Activated naive CD4-positive, alpha-beta T cell treated with anti-CD3 and anti-CD28 coated beads, Interleukin-2, amount 10 ng/mL, durations not matched to agents 7 days and 5 days (primary cell): ENCODE results near the gene ZNF835.
A peak's percentile ranks its signal among the peaks of the same experiment; 100 is the strongest.

ENCODE experiments used
- CTCF ChIA-PET: fragments of 350-600 bp; sonication (Branson Sonifier 250); formaldehyde crosslinking; loops from one replicate; lab custom pipeline; 2021; ENCODE audit warnings: antibody characterized with exemption; lab: Charles Lee
- DNase-seq: peaks from one replicate; pipeline ENCODE4 v3.0.0-alpha.2; 2020
- H3K27ac Mint-ChIP-seq: one replicate; pipeline ENCODE4 v1.8.0; 2021; ENCODE audit warnings: mild to moderate bottlenecking, moderate library complexity, mixed read lengths
- H3K27me3 Mint-ChIP-seq: one replicate; pipeline ENCODE4 v1.8.0; 2021; ENCODE audit warnings: mild to moderate bottlenecking, mixed read lengths
- H3K36me3 Mint-ChIP-seq: one replicate; pipeline ENCODE4 v1.8.0; 2021; ENCODE audit warnings: mixed read lengths
- H3K4me1 Mint-ChIP-seq: one replicate; pipeline ENCODE4 v1.8.0; 2021; ENCODE audit warnings: mixed read lengths
- H3K4me3 Mint-ChIP-seq: one replicate; pipeline ENCODE4 v1.8.0; 2021; ENCODE audit warnings: mild to moderate bottlenecking, moderate library complexity, mixed read lengths
- H3K9me3 Mint-ChIP-seq: one replicate; pipeline ENCODE4 v1.8.0; 2021; ENCODE audit warnings: mixed read lengths

The ZNF835 gene

DNA sequence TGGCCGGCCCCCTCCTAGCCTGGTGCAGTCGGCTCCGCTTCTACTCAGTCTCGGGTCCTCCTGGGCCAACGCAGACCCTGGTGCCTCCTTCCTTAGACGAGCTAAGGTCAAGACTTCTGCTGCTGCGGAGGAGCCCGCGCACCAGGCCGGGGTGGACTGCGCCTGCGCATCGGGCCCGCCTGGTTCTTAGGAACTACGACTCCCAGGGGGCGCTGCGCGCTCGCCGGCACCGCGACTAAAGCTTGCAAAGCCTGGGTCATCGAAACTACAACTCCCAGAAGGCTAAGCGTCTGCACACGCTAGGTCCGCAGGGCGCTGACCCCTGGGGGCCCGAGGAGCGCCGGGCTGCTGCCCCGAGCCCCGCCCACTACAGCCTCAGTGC lies at the start of gene ZNF835:
TSS of gene ZNF835 (minus strand) at position 145 of the 382 bp plus-strand sequence. CDS start 6,559 bp downstream, outside the sequence.
- H3K27ac Mint-ChIP-seq = peak within 1 kb of the TSS; percentile 64
- CTCF ChIA-PET = no interaction called here

DNA sequence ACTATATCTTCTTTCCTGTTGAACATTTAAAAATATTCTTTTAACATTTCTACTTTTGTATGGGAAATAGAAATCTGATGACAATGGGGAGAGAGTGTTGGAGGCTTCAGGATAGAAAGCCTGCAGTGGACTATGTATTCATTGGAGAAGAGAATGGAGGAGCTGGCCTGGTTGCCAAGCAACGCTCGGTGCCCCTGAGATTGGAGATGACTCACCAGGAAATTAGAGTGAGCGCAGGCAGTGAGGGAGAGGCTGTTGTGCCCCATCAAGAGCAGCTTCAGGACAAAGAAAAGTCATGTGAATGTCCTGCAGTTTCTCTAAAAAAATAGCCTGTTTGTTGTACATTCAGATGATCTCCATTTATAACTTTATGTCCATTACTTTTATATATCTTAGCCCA lies 48.7 kb upstream of the ZNF835 start:
- CTCF ChIA-PET = no interaction called here
- peaks cover 54% of the 10 kb centered on the region for H3K9me3 Mint-ChIP-seq
- peaks cover 3% of the 10 kb centered on the region for H3K36me3 Mint-ChIP-seq
- no peak for DNase-seq
- H3K4me1 Mint-ChIP-seq = no peaks in the 10 kb centered on the region
- no peaks in the 10 kb centered on the region for H3K27me3 Mint-ChIP-seq
- H3K27ac Mint-ChIP-seq = no peak overlapping the region
- H3K4me3 Mint-ChIP-seq = no peak overlapping the region

More for the DNA sequence above, at the start of gene ZNF835:
- Mint-ChIP-seq H3K36me3 (no peaks in the 10 kb centered on the region), H3K4me1 (peaks cover 8% of the 10 kb centered on the region), H3K4me3 (peak within 1 kb of the TSS; percentile 76), H3K9me3 (peaks cover 45% of the 10 kb centered on the region), H3K27me3 (no peaks in the 10 kb centered on the region)
- peak; percentile 79 for DNase-seq

DNA sequence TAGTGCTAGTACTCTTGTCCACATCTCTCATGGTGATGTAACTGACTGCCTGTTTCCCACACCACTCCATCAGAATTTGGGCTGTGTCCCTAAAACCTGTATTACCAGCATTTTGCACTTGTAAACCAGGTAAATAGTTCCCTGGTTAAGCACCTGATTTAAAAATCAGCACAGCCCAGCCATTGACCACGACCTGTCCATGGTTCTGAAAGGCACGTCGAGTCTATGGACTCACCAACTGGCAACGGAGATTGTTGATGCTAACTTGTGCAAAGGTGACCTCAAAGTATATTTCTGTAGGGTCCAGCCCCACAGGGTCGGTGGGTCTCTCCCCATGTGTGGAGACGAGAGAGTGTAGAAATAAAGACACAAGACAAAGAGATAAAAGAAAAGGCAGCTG lies 46.7 kb upstream of the ZNF835 start:
- no peak overlapping the region for H3K4me3 Mint-ChIP-seq
- H3K27ac Mint-ChIP-seq = no peak overlapping the region
- peaks cover 43% of the 10 kb centered on the region for H3K9me3 Mint-ChIP-seq
- peaks cover 3% of the 10 kb centered on the region for H3K36me3 Mint-ChIP-seq
- no peaks in the 10 kb centered on the region for H3K27me3 Mint-ChIP-seq
- CTCF ChIA-PET = no interaction called here
- H3K4me1 Mint-ChIP-seq = no peaks in the 10 kb centered on the region
- no peak for DNase-seq

DNA sequence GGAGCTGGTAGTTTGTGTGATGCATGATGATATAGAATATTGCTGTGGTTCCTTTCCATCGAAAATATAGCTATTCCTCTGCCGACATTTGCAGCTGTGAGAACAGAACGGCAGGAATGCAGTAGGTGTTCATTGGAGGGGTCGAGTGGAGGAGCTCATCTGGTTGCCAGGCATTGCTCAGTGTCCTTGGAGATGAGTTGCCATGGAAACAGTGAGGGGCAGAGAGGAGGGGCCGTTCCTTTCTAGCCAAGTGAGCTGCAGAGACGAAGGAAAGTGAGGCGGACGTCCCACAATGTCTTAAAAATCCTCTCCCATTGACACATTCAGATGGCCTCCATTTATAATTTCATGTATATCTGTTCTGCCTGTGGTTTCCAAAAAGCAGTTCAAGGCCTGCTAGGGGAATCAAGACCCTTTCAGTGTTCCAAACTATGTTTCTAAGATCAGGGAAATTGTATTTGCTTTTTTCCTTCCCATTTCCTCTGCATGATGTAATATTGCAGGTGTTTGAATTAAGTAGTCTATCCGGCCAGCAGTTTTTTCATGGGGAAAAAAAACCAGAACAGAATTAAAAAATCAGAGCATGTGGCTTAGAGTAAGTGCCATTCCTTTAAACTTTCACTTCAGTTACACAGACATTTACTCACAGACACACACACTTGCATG lies 41.2 kb upstream of the ZNF835 start:
- DNase-seq = no peak
- H3K36me3 Mint-ChIP-seq = peaks cover 1% of the 10 kb centered on the region
- no peak overlapping the region for H3K27ac Mint-ChIP-seq
- no peak overlapping the region for H3K4me3 Mint-ChIP-seq
- no peaks in the 10 kb centered on the region for H3K4me1 Mint-ChIP-seq
- H3K27me3 Mint-ChIP-seq = no peaks in the 10 kb centered on the region
- CTCF ChIA-PET = no interaction called here
- peaks cover 51% of the 10 kb centered on the region for H3K9me3 Mint-ChIP-seq

DNA sequence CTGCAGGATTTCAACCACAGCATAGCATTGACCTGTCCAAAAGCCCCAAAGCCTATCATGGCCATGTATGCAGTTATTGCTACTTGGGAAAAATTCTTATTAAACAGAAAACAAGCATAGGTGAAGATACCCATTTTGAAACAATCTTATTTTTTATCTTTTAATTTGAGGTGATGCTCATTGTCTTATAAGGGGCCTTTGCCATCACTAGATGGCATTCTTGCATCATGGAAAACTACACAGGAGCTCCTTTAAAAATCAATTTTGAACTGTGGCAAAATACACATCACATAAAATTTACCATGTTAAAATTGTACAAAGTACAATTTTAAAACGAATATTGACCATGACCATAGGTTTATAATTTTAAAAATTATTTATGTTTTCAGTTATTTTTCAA lies 38.9 kb upstream of the ZNF835 start:
- CTCF ChIA-PET = no interaction called here
- Mint-ChIP-seq H3K27me3 (no peaks in the 10 kb centered on the region), H3K9me3 (peaks cover 52% of the 10 kb centered on the region), H3K36me3 (no peaks in the 10 kb centered on the region), H3K4me3 (no peak overlapping the region), H3K4me1 (no peaks in the 10 kb centered on the region), H3K27ac (no peak overlapping the region)
- DNase-seq = no peak

DNA sequence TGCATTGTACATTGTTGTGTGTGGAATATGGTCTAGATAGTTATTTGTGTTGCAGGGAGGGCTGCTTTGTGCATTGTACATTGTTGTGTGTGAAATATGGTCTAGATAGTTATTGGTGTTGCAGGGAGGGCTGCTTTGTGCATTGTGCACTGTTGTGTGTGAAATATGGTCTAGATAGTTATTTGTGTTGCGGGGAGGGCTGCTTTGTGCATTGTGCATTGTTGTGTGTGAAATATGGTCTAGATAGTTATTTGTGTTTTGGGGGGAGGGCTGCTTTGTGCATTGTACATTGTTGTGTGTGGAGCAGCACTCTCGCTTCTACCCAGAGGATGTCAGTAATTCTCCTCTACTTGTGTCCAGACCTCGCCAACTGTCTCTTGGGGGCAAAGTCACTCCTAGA lies 36.3 kb upstream of the ZNF835 start:
- DNase-seq = no peak
- H3K36me3 Mint-ChIP-seq = no peaks in the 10 kb centered on the region
- H3K27ac Mint-ChIP-seq = no peak overlapping the region
- no peaks in the 10 kb centered on the region for H3K4me1 Mint-ChIP-seq
- CTCF ChIA-PET = no interaction called here
- peaks cover 57% of the 10 kb centered on the region for H3K9me3 Mint-ChIP-seq
- H3K27me3 Mint-ChIP-seq = no peaks in the 10 kb centered on the region
- H3K4me3 Mint-ChIP-seq = no peak overlapping the region

DNA sequence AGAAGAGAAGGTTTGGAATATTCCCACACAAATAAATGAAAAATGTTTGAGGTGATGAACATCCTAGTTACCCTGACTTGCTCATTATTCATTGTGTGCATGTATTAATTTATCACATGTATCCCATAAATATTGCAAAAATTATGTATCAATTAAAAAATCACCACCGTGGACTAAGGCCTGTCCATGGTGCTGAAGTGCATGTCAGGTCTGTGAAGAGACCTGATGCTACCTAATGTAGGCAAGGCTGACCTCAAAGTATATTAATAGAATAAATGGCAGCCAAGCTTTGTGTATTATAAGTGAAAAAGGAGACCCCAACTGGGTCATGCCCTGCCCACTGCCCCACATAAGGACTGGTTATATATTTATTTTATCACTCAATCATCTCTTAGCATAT lies 34.4 kb upstream of the ZNF835 start:
- no peaks in the 10 kb centered on the region for H3K27me3 Mint-ChIP-seq
- no peaks in the 10 kb centered on the region for H3K4me1 Mint-ChIP-seq
- CTCF ChIA-PET = no interaction called here
- no peaks in the 10 kb centered on the region for H3K36me3 Mint-ChIP-seq
- no peak overlapping the region for H3K4me3 Mint-ChIP-seq
- H3K27ac Mint-ChIP-seq = no peak overlapping the region
- DNase-seq = no peak
- peaks cover 54% of the 10 kb centered on the region for H3K9me3 Mint-ChIP-seq

DNA sequence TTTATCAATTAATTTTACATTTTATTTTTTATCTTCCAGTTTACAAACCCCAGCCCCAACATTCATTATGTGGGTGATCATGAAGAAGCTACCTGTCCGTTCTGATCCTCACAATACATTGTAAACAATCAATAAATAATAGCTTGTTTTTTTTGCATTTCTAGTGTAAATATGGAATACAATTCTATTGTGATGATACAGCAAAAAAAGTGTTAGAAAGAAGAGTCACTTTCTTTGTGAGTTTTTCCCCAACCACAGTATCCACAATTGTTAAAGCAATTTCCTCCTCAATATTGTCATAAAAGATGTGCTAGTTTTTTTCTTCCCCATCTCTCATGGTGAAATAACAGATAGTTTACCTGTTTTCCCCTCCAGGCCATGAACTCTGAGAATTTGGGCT lies 30.3 kb upstream of the ZNF835 start:
- H3K27me3 Mint-ChIP-seq = no peaks in the 10 kb centered on the region
- DNase-seq = no peak
- H3K4me1 Mint-ChIP-seq = no peaks in the 10 kb centered on the region
- peaks cover 48% of the 10 kb centered on the region for H3K9me3 Mint-ChIP-seq
- CTCF ChIA-PET = no interaction called here
- no peak overlapping the region for H3K4me3 Mint-ChIP-seq
- no peak overlapping the region for H3K27ac Mint-ChIP-seq
- H3K36me3 Mint-ChIP-seq = no peaks in the 10 kb centered on the region

DNA sequence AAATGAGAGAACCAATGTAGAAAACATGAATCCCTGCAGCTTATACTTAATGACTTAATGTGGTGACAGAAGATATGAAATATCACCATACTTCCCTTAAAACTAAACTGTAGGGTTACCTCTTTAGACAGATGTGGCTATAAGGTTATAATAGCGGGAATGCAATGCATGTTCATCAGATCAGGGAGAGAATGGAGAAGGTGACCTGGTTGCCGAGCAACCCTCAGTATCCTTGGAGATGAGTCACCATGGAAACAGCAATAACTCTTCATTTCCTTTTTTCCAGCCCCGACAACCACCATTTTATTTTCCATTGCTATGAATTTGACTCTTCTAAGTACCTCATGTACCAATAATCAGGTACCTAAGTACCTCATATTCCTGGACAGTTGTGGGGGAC lies 28.0 kb upstream of the ZNF835 start:
- Mint-ChIP-seq H3K4me3 (no peak overlapping the region), H3K36me3 (no peaks in the 10 kb centered on the region), H3K4me1 (no peaks in the 10 kb centered on the region), H3K27ac (no peak overlapping the region), H3K9me3 (peaks cover 44% of the 10 kb centered on the region), H3K27me3 (no peaks in the 10 kb centered on the region)
- CTCF ChIA-PET = no interaction called here
- DNase-seq = no peak

DNA sequence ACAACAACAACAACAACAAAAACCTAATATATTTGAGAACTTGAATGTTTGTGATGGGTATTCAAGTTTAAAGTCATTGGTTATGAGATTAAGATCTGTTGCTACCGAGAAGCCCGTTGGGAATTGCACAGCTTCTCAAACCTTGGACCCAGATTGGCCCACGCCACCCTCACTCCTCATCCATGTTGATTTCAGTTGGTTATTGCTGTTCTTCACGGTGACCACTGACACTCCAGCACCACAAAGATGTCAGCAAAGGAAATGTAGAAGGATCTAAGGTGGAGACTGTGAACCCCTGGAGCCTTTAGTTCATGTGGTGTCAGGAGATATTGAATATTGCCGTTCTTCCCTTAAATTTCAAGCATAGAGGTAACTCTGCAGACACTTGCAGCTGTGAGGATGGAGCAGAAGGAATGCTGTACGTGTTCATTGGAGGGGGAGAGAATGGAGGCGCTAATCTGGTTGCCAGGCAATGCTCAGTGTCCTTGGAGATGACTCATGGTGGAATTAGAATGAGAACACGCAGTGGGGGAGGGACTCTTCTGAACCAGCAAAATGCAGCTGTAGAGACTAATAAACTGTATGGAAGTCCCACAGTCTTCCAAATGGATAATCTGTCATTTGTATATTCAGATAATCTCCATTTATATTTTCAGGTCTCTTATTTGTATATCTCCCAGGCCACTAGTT lies 20.8 kb upstream of the ZNF835 start:
- Mint-ChIP-seq H3K27ac (no peak overlapping the region), H3K36me3 (no peaks in the 10 kb centered on the region), H3K4me3 (no peak overlapping the region), H3K27me3 (no peaks in the 10 kb centered on the region), H3K4me1 (no peaks in the 10 kb centered on the region), H3K9me3 (peaks cover 41% of the 10 kb centered on the region)
- CTCF ChIA-PET = no interaction called here
- DNase-seq = no peak

DNA sequence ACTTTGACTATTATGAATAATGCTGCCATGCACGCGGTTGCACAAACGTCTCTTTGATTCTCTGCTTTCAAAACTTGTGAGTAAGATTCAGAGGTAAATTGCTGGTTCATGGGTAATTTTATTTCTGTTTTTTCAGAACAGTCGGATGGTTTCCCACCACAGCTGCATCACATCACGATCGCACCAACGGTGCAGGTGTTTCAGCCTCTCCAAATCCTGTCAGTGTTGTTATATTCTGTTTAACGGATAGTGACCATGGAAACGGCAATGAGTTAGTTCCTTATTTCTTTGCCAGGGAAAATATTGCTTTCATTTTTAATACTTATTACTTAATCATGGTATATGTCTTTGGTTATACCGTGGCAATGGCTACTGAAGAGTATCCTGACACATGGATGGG lies 19.1 kb upstream of the ZNF835 start:
- Mint-ChIP-seq H3K9me3 (peaks cover 52% of the 10 kb centered on the region), H3K4me3 (no peak overlapping the region), H3K27me3 (no peaks in the 10 kb centered on the region), H3K36me3 (no peaks in the 10 kb centered on the region), H3K4me1 (no peaks in the 10 kb centered on the region), H3K27ac (no peak overlapping the region)
- CTCF ChIA-PET = no interaction called here
- no peak for DNase-seq

DNA sequence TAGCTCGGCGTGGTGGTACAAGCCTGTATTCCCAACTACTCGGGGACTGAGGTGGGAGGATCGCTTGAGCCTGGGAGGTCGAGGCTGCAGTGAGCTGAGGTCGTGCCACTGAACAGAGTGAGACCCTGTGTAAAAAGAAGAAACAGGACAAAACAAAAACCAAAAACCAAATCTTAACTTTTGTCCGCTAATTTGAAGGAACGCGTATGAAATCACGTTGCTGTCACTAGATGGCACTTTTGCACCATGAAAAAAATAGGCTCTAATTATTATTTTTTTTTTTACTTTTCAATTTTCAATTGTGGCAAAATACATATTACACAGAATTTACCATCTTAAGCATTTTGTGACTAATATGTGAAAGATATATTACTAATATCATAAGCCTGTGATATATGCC lies 17.6 kb upstream of the ZNF835 start:
- H3K4me3 Mint-ChIP-seq = no peak overlapping the region
- H3K4me1 Mint-ChIP-seq = no peaks in the 10 kb centered on the region
- H3K9me3 Mint-ChIP-seq = peaks cover 55% of the 10 kb centered on the region
- no peak overlapping the region for H3K27ac Mint-ChIP-seq
- H3K27me3 Mint-ChIP-seq = no peaks in the 10 kb centered on the region
- CTCF ChIA-PET = no interaction called here
- H3K36me3 Mint-ChIP-seq = no peaks in the 10 kb centered on the region
- DNase-seq = no peak

DNA sequence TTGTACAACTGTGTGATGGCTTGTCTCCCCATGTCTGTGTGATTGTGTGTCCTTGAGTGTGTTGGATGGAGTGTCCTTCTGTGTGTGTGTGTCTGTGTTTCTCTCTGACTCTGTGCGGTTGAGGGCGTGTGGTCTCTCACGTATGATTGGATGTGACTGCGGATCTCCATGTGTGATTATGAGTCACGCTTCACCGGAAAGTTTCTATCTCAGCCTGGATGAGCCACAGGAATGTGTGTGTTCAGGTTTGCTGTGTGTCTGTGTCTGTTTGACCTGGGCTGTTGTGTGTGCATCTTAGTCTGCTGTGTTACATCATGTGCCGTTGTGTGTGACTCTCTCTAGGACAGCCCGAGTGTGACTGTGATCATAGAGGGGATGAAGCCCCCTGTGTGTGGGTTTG lies 15.5 kb upstream of the ZNF835 start:
- Mint-ChIP-seq H3K4me1 (no peaks in the 10 kb centered on the region), H3K27me3 (no peaks in the 10 kb centered on the region), H3K9me3 (peaks cover 44% of the 10 kb centered on the region), H3K36me3 (no peaks in the 10 kb centered on the region), H3K27ac (no peak overlapping the region), H3K4me3 (no peak overlapping the region)
- no peak for DNase-seq
- CTCF ChIA-PET = no interaction called here

DNA sequence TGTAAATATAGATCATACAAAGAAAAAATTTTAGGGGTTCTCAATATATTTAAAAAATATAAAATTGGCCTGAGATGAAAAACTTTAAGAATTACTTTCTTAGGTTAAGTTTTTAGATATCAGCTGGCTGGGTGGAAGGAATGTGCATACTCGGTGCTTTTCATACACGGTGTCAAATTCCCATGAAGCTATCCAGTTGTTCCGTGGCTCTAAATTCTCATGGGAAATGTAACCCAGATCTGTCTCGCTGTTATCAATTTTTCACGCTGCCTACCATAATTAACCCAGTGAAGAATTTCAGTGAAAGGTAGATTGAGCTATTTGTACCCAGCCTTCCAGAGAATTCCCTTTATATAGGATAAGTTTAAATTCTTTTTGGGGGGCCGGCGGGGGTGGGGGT lies 11.6 kb upstream of the ZNF835 start:
- H3K27ac Mint-ChIP-seq = no peak overlapping the region
- no peak overlapping the region for H3K4me3 Mint-ChIP-seq
- DNase-seq = no peak
- H3K9me3 Mint-ChIP-seq = peaks cover 42% of the 10 kb centered on the region
- no peaks in the 10 kb centered on the region for H3K4me1 Mint-ChIP-seq
- H3K27me3 Mint-ChIP-seq = no peaks in the 10 kb centered on the region
- CTCF ChIA-PET = no interaction called here
- H3K36me3 Mint-ChIP-seq = no peaks in the 10 kb centered on the region

DNA sequence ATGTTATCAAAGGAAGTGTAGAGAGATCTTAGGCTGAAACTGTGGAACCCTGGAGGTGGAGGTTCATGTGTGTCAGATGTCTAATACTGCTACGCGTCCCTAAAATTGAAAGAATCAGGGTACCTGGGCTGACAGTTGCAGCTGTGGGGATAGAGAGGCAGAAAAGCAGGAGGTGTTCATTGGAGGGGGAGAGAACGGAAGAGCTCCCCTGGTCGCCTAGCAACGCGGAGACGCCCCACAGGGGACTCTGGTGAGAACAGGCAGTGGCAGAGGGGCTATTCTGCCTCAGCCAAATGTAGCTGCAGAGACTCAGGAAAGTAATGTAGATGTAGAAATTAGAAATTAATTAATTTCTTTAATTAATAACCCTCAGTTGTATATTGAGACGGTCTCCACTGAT lies 10.1 kb upstream of the ZNF835 start:
- Mint-ChIP-seq H3K27me3 (no peaks in the 10 kb centered on the region), H3K4me3 (no peak overlapping the region), H3K27ac (no peak overlapping the region), H3K36me3 (no peaks in the 10 kb centered on the region), H3K9me3 (peaks cover 43% of the 10 kb centered on the region), H3K4me1 (no peaks in the 10 kb centered on the region)
- DNase-seq = no peak
- CTCF ChIA-PET = no interaction called here
